ENCODE data around the gene NPPA. TPM values are rescaled to one million over a fixed set of nuclear protein-coding genes. Genes with fewer than 3 reads are reported as not detected.

Gene NPPA
- total and polyA plus RNA-seq, 10 of the 15 experiments (the other 5 are each of a cell fraction or from before 2014, with no cell fraction given) = 0.31 to 0.39 TPM; not detected in 8

DNA sequence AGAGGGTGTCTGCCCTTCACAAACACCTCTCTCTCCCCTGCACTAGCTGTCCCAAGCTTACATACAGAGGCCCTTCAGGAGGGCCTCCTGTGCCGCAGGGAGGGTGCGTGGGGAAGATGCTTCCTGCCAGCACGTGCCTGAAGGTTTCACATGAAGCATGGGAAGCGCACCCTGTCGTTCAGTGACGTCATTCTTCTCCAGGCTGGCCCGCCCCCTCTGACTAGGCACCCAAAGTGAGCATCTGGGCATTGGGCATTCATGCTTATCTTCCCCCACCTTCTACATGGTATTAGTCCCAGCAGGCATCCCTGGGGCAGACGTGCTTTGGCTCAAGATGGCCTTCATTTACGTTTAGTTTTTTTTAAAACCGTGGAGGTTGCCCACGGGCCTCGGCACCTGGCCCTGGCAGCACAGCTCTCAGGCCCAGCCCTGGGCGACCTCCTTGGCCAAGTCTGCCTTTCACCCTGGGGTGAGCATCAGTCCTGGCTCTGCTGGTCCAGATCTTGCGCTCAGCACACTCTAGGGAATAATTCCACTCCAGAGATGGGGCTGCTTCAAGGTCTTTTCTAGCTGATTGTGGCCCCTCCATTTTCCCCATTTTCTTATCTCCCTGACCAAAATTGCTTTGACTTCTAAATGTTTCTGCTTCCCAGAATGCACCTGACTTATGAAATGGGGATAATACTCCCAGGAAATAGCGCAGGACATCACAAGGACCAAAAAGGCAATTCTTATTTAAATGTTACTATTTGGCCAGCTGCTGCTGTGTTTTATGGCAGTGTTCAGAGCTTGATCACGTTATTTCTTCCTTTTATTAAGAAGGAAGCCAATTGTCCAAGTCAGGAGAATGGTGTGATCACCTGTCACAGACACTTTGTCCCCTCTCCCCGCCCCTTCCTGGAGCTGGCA, 6.1 kb downstream of the NPPA start:
- H3K4me1 ChIP-seq (ENCODE audit: control insufficient read depth, insufficient read depth, low read length) = peaks cover 17% of the 10 kb centered on the region
- ChIA-PET CTCF (interaction anchor here (1.0 to 2.2 kb wide), 4 partner anchors 28 to 283 kb away, joined by 3 to 6 read pairs (median 4); no protein-coding TSS in a partner anchor), RAD21 (ENCODE audit: unreplicated experiment) (interaction anchor here (0.7 kb wide), 1 partner anchor 126 kb away, joined by 3 read pairs; no protein-coding TSS in a partner anchor), SMC1A (ENCODE audit: uncharacterized antibody, unreplicated experiment) (interaction anchor here (1.9 kb wide), 1 partner anchor 126 kb away, joined by 5 read pairs; no protein-coding TSS in a partner anchor), POLR2A (no interaction called here)
- peaks cover 22 to 41% of the 10 kb centered on the region in 2 experiments for H3K36me3 ChIP-seq (ENCODE audit: control insufficient read depth in 2 of 2, insufficient read depth in 2 of 2, low read length in 1 of 2)
- H3K9ac ChIP-seq (ENCODE audit: control insufficient read depth, insufficient read depth, low read length) = no peak overlapping the region
- H3K27ac ChIP-seq (ENCODE audit: control insufficient read depth, insufficient read depth) = no peak overlapping the region
- no peak for FAIRE-seq
- H3K4me3 ChIP-seq = no peak overlapping the region
- H4K20me1 ChIP-seq (ENCODE audit: control insufficient read depth, insufficient read depth) = peaks cover 3% of the 10 kb centered on the region; the same call in 1 of the 2 replicates
- no peaks in the 10 kb centered on the region for H3K27me3 ChIP-seq (replicated peaks in 1 of 2; ENCODE audit: control insufficient read depth in 2 of 2, insufficient read depth in 2 of 2, low read length in 1 of 2)
- in situ Hi-C loops (cut with MboI) = loop anchor here (5.0 to 10.0 kb wide), 2 partner anchors 56 to 123 kb away; no protein-coding TSS in a partner anchor
- DNase-seq (ENCODE audit: low read depth, low spot score) = no peak
- intact Hi-C loops (cut with micrococcal nuclease; ENCODE audit: unreplicated experiment) = no loop called here
- BruUV-seq (replicated peaks) = TSS peak; percentile 37
- TF ChIP-seq FOS (IDR thresholded peaks at IDR 0.05; ENCODE audit: borderline replicate concordance, extremely low read depth, insufficient read length) = no peak
- TF ChIP-seq ZZZ3 (IDR thresholded peaks at IDR 0.05; ENCODE audit: control insufficient read depth, insufficient read length, low read depth) = no peak
- TF ChIP-seq EGR1 (IDR thresholded peaks at IDR 0.05; ENCODE audit: borderline replicate concordance in 1 of 2, low read depth in 2 of 2, low read length in 2 of 2) = no peak
- TF ChIP-seq CBX3 (IDR thresholded peaks at IDR 0.05; ENCODE audit: borderline replicate concordance, low read depth) = no peak
- TF ChIP-seq, protein P1, sequence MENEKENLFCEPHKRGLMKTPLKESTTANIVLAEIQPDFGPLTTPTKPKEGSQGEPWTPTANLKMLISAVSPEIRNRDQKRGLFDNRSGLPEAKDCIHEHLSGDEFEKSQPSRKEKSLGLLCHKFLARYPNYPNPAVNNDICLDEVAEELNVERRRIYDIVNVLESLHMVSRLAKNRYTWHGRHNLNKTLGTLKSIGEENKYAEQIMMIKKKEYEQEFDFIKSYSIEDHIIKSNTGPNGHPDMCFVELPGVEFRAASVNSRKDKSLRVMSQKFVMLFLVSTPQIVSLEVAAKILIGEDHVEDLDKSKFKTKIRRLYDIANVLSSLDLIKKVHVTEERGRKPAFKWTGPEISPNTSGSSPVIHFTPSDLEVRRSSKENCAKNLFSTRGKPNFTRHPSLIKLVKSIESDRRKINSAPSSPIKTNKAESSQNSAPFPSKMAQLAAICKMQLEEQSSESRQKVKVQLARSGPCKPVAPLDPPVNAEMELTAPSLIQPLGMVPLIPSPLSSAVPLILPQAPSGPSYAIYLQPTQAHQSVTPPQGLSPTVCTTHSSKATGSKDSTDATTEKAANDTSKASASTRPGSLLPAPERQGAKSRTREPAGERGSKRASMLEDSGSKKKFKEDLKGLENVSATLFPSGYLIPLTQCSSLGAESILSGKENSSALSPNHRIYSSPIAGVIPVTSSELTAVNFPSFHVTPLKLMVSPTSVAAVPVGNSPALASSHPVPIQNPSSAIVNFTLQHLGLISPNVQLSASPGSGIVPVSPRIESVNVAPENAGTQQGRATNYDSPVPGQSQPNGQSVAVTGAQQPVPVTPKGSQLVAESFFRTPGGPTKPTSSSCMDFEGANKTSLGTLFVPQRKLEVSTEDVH (IDR thresholded peaks at IDR 0.05; ENCODE audit: low read depth, partially characterized antibody) = no peak
- TF ChIP-seq EZH2 (IDR thresholded peaks at IDR 0.05; ENCODE audit: borderline replicate concordance, control insufficient read depth, low read depth, low read length) = no peak
- TF ChIP-seq IKZF1 (conservative IDR thresholded peaks at IDR 0.05) = no peak
- H2AFZ ChIP-seq (ENCODE audit: control insufficient read depth, low read depth, low read length) = no peak overlapping the region
- H3K4me2 ChIP-seq (ENCODE audit: control insufficient read depth, insufficient read depth) = no peak overlapping the region
- no peaks in the 10 kb centered on the region for H3K79me2 ChIP-seq (ENCODE audit: control insufficient read depth, insufficient read depth, low read length)
- no peaks in the 10 kb centered on the region for H3K9me3 ChIP-seq (replicated peaks; ENCODE audit: control insufficient read depth, insufficient read depth, low read length)
- 82% methylated on average over 17 of the region's 17 CpGs for WGBS (ENCODE audit: insufficient coverage, insufficient replicate concordance, low lambda C conversion rate, missing lambda C conversion rate)
- ATAC-seq = no peak

Data from GM12878 (cell line).